ENCODE data around the gene HSPB2.
"Not testable (repeated sequence)": the region's sequence is repeated elsewhere in the genome, so short reads cannot be mapped to it uniquely, and the experiment has no call there.

Gene HSPB2

DNA sequence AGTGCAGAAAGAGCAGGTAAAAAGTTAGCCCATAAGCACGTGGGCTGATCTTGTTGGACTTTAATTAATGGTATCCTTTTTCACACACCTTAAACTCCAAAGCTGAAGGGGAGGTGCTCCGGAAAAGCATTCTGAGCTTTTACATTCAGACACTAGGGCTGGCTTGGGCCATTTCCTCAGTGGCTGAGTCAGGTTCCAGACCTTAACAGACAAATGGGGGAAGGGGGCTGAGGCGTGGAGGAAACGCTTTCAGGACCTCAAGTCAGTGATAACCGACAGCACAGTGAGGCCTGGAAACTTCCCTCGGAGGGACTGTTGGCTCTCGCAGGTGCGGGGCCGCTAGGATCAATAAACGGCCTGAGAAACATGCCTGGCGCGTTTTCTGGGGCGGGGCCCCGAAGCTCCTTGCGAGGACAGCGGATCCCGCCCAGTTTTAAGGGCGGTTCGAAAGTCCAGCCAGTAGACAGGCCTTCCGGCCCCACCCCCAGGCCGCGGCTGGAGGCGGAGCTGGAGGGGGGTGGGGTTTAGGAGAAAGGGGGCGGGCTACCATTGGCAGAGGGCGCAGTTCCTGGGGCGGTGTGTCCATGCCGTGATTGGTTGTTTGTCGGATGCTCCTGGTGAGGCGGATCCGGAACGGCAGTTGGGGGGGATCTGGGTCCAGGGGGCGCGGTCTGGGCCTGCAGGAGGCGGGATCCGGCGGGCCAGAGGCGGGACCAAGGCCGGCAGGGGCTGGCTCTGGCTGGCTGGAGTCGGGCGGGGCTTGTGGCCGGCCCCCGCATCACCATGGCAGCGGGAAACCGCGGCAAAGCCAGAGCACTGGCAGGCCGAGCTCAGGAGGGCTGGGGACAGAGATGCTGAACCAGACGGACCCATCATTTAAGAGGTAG lies 14.2 kb downstream of the HSPB2 start:
- peak overlapping the region; percentile 51 for H3K4me3 ChIP-seq (ENCODE audit: control insufficient read depth, low read depth, low read length)
- peak; percentile 87 for DNase-seq (ENCODE audit: low read depth)
- TF ChIP-seq, protein P1, sequence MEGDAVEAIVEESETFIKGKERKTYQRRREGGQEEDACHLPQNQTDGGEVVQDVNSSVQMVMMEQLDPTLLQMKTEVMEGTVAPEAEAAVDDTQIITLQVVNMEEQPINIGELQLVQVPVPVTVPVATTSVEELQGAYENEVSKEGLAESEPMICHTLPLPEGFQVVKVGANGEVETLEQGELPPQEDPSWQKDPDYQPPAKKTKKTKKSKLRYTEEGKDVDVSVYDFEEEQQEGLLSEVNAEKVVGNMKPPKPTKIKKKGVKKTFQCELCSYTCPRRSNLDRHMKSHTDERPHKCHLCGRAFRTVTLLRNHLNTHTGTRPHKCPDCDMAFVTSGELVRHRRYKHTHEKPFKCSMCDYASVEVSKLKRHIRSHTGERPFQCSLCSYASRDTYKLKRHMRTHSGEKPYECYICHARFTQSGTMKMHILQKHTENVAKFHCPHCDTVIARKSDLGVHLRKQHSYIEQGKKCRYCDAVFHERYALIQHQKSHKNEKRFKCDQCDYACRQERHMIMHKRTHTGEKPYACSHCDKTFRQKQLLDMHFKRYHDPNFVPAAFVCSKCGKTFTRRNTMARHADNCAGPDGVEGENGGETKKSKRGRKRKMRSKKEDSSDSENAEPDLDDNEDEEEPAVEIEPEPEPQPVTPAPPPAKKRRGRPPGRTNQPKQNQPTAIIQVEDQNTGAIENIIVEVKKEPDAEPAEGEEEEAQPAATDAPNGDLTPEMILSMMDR (IDR thresholded peaks at IDR 0.05; ENCODE audit: control insufficient read depth, insufficient read depth, low read depth, low read length, missing control alignments): peak; percentile 7

DNA sequence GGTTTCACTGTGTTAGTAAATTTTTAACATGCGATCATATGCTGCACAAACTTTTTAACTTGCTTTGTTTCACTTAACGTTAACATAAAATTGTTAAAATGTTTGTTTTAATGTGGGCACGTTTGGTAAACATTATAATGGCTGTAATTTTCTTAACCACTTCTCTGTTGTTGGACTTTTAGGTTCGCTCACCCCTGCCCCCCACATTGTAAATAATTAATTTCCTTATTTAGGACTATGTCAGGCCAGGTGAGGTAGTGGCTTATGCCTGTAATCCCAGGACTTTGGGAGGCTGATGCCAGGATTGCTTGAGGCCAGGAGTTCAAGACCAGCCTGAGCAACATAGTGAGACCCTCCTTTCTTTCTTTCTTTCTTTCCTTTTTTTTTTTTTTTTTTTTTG lies 17.9 kb downstream of the HSPB2 start:
- no peak overlapping the region for H3K4me3 ChIP-seq (ENCODE audit: control insufficient read depth, low read depth, low read length)
- DNase-seq (ENCODE audit: low read depth): no peak
- TF ChIP-seq, protein P1 (IDR thresholded peaks at IDR 0.05; ENCODE audit: control insufficient read depth, insufficient read depth, low read depth, low read length, missing control alignments): no peak

DNA sequence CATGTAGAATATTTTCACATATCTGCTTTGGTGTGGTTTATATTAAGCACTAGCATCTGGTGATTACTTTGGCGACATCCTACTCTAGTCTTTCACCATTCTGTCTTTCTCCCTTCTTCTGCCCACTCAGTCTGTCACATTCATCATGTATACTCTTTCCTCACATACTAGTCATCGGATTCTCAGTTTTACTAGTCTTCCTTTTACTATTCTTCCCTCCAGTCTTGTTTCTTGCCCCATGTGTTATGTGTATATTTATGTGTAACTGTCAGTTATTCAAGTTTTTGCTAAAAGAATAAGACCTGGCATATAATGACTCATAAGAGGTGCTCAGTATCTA lies 20.0 kb downstream of the HSPB2 start:
- TF ChIP-seq, protein P1 (IDR thresholded peaks at IDR 0.05; ENCODE audit: control insufficient read depth, insufficient read depth, low read depth, low read length, missing control alignments): no peak
- H3K4me3 ChIP-seq (ENCODE audit: control insufficient read depth, low read depth, low read length): no peak overlapping the region
- no peak for DNase-seq (ENCODE audit: low read depth)

DNA sequence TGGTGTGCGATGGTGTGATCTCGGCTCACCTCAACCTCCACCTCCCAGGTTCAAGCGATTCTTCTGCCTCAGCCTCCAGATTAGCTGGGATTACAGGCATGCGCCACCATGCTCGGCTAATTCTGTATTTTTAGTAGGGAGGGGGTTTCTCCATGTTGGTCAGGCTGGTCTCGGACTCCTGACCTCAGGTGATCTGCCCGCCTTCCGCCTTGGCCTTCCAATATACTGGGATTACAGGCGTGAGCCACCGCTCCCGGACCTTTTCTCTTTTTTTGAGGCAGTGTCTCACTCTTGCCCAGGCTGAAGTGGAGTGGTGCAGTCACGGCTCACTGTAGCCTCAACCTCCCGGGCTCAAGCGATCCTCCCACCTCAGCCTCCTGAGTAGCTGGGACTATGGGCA lies 20.6 kb downstream of the HSPB2 start:
- not testable (repeated sequence) for DNase-seq (ENCODE audit: low read depth); H3K4me3 ChIP-seq (ENCODE audit: control insufficient read depth, low read depth, low read length)

DNA sequence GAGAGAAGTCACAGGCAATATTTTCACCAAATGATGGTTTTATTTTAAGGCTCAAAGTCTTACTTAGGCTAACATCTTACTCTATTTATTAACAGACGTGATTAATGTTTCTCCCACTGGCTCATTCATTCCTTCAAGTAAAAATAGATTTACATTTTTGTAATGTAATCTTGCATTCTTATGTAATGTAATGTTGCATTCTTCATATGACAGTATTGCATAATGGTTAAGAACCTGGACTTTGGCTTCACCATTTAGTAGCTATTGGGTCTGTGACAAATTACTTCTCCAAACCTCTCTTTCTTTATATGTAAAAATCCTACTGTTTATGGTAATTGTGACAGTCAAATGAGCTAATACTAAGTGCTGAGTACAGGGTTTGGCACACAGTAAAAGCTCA lies 21.3 kb downstream of the HSPB2 start:
- no peak for DNase-seq (ENCODE audit: low read depth)
- TF ChIP-seq, protein P1 (IDR thresholded peaks at IDR 0.05; ENCODE audit: control insufficient read depth, insufficient read depth, low read depth, low read length, missing control alignments): no peak
- H3K4me3 ChIP-seq (ENCODE audit: control insufficient read depth, low read depth, low read length): no peak overlapping the region

DNA sequence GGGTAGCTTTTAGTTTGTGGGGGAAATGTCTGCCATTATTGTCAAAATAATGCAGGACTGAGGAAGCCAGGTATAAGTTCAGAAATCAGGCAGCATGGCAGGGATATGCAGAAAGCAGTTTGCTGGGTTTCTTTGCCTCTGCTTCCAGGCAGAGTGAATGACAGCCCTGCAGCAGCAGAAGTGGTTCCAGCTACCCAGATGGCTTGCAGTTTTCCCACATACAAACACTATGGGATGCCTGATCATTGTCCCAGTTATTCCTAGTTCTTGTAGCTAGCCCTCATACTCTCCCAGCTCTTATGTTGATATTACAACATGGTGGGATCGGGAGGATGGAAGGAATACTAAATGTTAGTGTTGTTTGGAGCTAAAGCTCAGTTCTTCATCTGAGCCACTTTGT lies 21.8 kb downstream of the HSPB2 start:
- DNase-seq (ENCODE audit: low read depth): no peak
- no peak overlapping the region for H3K4me3 ChIP-seq (ENCODE audit: control insufficient read depth, low read depth, low read length)
- TF ChIP-seq, protein P1 (IDR thresholded peaks at IDR 0.05; ENCODE audit: control insufficient read depth, insufficient read depth, low read depth, low read length, missing control alignments): no peak

DNA sequence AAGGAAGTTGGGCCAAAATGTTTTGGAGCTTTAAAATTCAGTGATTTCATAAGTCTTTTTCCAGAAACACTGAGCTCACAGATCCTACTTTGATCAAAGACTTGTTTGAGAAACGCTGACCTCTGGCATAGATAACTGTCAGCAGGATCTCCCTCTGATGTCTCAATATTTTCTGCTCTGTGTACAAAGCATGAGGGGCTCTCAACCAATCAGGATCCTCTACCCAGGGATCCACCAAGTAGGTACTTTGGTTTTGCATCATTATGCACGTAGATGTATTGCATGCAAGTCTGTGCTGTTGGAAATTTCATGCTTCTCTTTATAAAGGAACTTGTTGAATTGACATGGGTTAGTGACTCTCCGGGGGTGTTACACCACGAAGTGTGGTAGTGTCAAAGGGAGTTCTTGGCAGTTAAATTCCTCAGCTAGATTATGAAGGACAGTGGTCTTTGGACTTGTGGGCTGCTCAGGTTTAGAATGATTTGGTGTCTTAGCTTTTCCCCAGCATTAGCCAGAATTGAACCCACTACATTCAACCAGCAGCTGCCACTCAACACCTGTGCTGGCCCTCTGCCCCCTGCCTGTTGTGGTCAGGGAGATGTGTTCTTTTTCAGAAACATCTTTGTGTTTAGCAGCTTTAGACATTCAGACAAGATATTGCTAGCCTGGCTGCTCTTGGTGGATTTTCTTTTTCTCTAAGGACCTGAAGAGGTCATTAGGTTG lies 22.9 kb downstream of the HSPB2 start:
- no peak overlapping the region for H3K4me3 ChIP-seq (ENCODE audit: control insufficient read depth, low read depth, low read length)
- TF ChIP-seq, protein P1 (IDR thresholded peaks at IDR 0.05; ENCODE audit: control insufficient read depth, insufficient read depth, low read depth, low read length, missing control alignments): no peak
- DNase-seq (ENCODE audit: low read depth): no peak
